Measurements from ENCODE around the gene LIX1L.
"Not testable (repeated sequence)": the region's sequence is repeated elsewhere in the genome, so short reads cannot be mapped to it uniquely, and the experiment has no call there.

GRCh38 chr1:145920297-145920696 lies 37.5 kb downstream of the LIX1L start:
- TF ChIP-seq POLR2A, CTCF, EP300, POLR2AphosphoS5 (IDR thresholded peaks at IDR 0.05): not testable (repeated sequence)
